Activated CD8-positive, alpha-beta memory T cell treated with anti-CD3 and anti-CD28 coated beads for 36 hours (primary cell): ENCODE data around the gene CRMP1. TPM values are rescaled to one million over a fixed set of nuclear protein-coding genes. Genes with fewer than 3 reads are reported as not detected.

Experiments
- CTCF ChIA-PET: fragments of 350-600 bp; sonication (Branson Sonifier 250); formaldehyde crosslinking; loops from one replicate; lab custom pipeline; 2021; ENCODE audit warnings: antibody characterized with exemption; lab: Charles Lee
- POLR2A ChIA-PET: fragments of 350-600 bp; sonication (Branson Sonifier 250); formaldehyde crosslinking; loops from one replicate; lab custom pipeline; 2021; ENCODE audit warnings: antibody characterized with exemption; lab: Charles Lee
- total RNA-seq, 2 experiments: library from RNA; stranded (reverse); gene quantifications; one replicate each; pipeline ENCODE4 v1.2.3, GENCODE V29; 2021

Gene CRMP1
- total RNA-seq: not detected

GRCh38 chr4:5893004-5893580 is at the start of gene CRMP1:
CRMP1 (minus strand) TSS chr4:5893086; CDS start chr4:5892969, 117 bp downstream.
- POLR2A ChIA-PET: no interaction called here
- CTCF ChIA-PET: no interaction called here

GRCh38 chr4:5941601-5942000 is 48.7 kb upstream of the CRMP1 start:
- CTCF ChIA-PET: interaction anchor here (0.5 kb wide), 1 partner anchor 57 kb away, joined by 3 read pairs; no protein-coding TSS in a partner anchor
- POLR2A ChIA-PET: no interaction called here

GRCh38 chr4:5940470-5941203 is 47.8 kb upstream of the CRMP1 start:
- CTCF ChIA-PET: no interaction called here
- POLR2A ChIA-PET: no interaction called here

GRCh38 chr4:5933996-5934831 is 41.3 kb upstream of the CRMP1 start:
- ChIA-PET POLR2A (no interaction called here), CTCF (interaction anchor here (0.6 kb wide), 1 partner anchor 66 kb away, joined by 3 read pairs; no protein-coding TSS in a partner anchor)

- POLR2A ChIA-PET: no interaction called here
- CTCF ChIA-PET: no interaction called here
Measured at GRCh38 chr4:5933116-5933515, 40.2 kb upstream of the CRMP1 start.

- ChIA-PET POLR2A (no interaction called here), CTCF (no interaction called here)
Measured at GRCh38 chr4:5932035-5932568, 39.2 kb upstream of the CRMP1 start.

GRCh38 chr4:5931526-5931925 is 38.6 kb upstream of the CRMP1 start:
- ChIA-PET CTCF (no interaction called here), POLR2A (no interaction called here)

GRCh38 chr4:5930876-5931275 is 38.0 kb upstream of the CRMP1 start:
- ChIA-PET POLR2A (no interaction called here), CTCF (no interaction called here)

- CTCF ChIA-PET: no interaction called here
- POLR2A ChIA-PET: no interaction called here
Measured at GRCh38 chr4:5930456-5930855, 37.6 kb upstream of the CRMP1 start.

GRCh38 chr4:5928844-5929420 is 36.0 kb upstream of the CRMP1 start:
- ChIA-PET CTCF (no interaction called here), POLR2A (no interaction called here)

- CTCF ChIA-PET: no interaction called here
- POLR2A ChIA-PET: no interaction called here
Measured at GRCh38 chr4:5928274-5928673, 35.4 kb upstream of the CRMP1 start.

- ChIA-PET POLR2A (no interaction called here), CTCF (no interaction called here)
Measured at GRCh38 chr4:5927747-5928146, 34.9 kb upstream of the CRMP1 start.

- ChIA-PET POLR2A (no interaction called here), CTCF (no interaction called here)
Measured at GRCh38 chr4:5927116-5927515, 34.2 kb upstream of the CRMP1 start.

GRCh38 chr4:5926598-5926997 is 33.7 kb upstream of the CRMP1 start:
- CTCF ChIA-PET: no interaction called here
- POLR2A ChIA-PET: no interaction called here

- CTCF ChIA-PET: no interaction called here
- POLR2A ChIA-PET: no interaction called here
Measured at GRCh38 chr4:5925419-5926200, 32.7 kb upstream of the CRMP1 start.

GRCh38 chr4:5924461-5925125 is 31.7 kb upstream of the CRMP1 start:
- ChIA-PET POLR2A (no interaction called here), CTCF (no interaction called here)

GRCh38 chr4:5923376-5923775 is 30.5 kb upstream of the CRMP1 start:
- ChIA-PET CTCF (no interaction called here), POLR2A (no interaction called here)

GRCh38 chr4:5922556-5922955 is 29.7 kb upstream of the CRMP1 start:
- POLR2A ChIA-PET: no interaction called here
- CTCF ChIA-PET: no interaction called here

- ChIA-PET CTCF (no interaction called here), POLR2A (no interaction called here)
Measured at GRCh38 chr4:5921981-5922380, 29.1 kb upstream of the CRMP1 start.
